NAMALWA (cell line): ENCODE data around the gene PCSK6.

Source experiments
- DNase-seq: peaks from one replicate; pipeline ENCODE4 v3.0.0-alpha.2; 2015; ENCODE audit warnings: low spot score

PCSK6 gene

GRCh38 chr15:101276501-101277037 is 212.9 kb downstream of the PCSK6 start:
- DNase-seq, result peak; percentile 78

GRCh38 chr15:101275018-101275417 is 214.5 kb downstream of the PCSK6 start:
- DNase-seq, result no peak

GRCh38 chr15:101273534-101273933 is 216.0 kb downstream of the PCSK6 start:
- DNase-seq, result no peak

GRCh38 chr15:101272584-101272983 is 216.9 kb downstream of the PCSK6 start:
- DNase-seq, result no peak

- DNase-seq, result no peak
Observed at GRCh38 chr15:101269479-101270223, 219.9 kb downstream of the PCSK6 start.

GRCh38 chr15:101267320-101268104 is 222.0 kb downstream of the PCSK6 start:
- DNase-seq, result no peak

GRCh38 chr15:101266787-101267186 is 222.7 kb downstream of the PCSK6 start:
- no peak for DNase-seq

GRCh38 chr15:101266034-101266433 is 223.5 kb downstream of the PCSK6 start:
- no peak for DNase-seq

- DNase-seq, result no peak
Observed at GRCh38 chr15:101264911-101265641, 224.4 kb downstream of the PCSK6 start.

- no peak for DNase-seq
Observed at GRCh38 chr15:101264011-101264410, 225.5 kb downstream of the PCSK6 start.

- DNase-seq, result no peak
Observed at GRCh38 chr15:101262551-101262950, 227.0 kb downstream of the PCSK6 start.

- peak; percentile 75 for DNase-seq
Observed at GRCh38 chr15:101258238-101259144, 231.0 kb downstream of the PCSK6 start.

- DNase-seq, result peak; percentile 79
Observed at GRCh38 chr15:101256757-101257156, 232.8 kb downstream of the PCSK6 start.

- DNase-seq, result no peak
Observed at GRCh38 chr15:101255615-101256241, 233.8 kb downstream of the PCSK6 start.

- no peak for DNase-seq
Observed at GRCh38 chr15:101255051-101255395, 234.5 kb downstream of the PCSK6 start.

- no peak for DNase-seq
Observed at GRCh38 chr15:101254157-101255050, 235.1 kb downstream of the PCSK6 start.
